ENCODE results near the gene P4HB.

- TF ChIP-seq POLR2A (IDR thresholded peaks at IDR 0.05) (no peak), CTCF (IDR thresholded peaks at IDR 0.05 in 4 of 5, conservative IDR thresholded peaks at IDR 0.05 in 1 of 5) (no peak)
Observed at GRCh38 chr17:81833921-81834830, 26.2 kb downstream of the P4HB start.

Data from gastrocnemius medialis (tissue), 4 donors.